NCI-H82 treated with DMSO at 0.1 percent for 48 hours (cell line): Measurements from ENCODE around the gene HOXD9.

ENCODE experiments used
- DNase-seq: peaks from one replicate; lab custom pipeline; 2025; ENCODE audit not compliant: unreplicated experiment; lab: John Stamatoyannopoulos, UW

Gene HOXD9

DNA sequence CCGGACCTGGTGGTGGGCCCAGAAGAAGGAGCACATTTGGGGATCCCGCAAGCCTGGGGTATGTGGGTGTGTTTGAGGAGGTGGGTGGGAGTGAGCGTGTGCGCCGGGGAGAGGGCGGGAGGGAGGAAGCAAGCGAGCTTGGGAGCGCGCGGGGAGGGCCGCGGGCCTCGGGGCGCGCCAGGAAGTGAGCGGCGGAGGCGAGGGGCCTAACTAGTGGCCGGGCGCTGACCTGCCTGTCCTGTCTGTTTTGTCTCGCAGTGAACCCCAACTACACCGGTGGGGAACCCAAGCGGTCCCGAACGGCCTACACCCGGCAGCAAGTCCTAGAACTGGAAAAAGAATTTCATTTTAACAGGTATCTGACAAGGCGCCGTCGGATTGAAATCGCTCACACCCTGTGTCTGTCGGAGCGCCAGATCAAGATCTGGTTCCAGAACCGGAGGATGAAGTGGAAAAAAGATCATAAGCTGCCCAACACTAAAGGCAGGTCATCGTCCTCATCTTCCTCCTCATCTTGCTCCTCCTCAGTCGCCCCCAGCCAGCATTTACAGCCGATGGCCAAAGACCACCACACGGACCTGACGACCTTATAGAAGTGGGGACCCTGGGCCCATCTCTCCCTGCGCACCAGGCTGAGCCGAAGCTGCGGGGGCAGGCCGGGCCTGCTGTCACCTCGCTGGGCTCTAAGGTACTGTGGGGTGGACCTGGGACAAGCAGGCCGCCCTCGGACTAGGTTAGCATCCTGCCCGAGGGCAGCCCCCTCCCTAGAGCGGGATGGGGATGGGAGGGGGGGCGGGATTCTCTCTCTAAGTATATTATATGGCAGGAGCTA, 30.0 kb downstream of the HOXD9 start:
- no peak for DNase-seq

DNA sequence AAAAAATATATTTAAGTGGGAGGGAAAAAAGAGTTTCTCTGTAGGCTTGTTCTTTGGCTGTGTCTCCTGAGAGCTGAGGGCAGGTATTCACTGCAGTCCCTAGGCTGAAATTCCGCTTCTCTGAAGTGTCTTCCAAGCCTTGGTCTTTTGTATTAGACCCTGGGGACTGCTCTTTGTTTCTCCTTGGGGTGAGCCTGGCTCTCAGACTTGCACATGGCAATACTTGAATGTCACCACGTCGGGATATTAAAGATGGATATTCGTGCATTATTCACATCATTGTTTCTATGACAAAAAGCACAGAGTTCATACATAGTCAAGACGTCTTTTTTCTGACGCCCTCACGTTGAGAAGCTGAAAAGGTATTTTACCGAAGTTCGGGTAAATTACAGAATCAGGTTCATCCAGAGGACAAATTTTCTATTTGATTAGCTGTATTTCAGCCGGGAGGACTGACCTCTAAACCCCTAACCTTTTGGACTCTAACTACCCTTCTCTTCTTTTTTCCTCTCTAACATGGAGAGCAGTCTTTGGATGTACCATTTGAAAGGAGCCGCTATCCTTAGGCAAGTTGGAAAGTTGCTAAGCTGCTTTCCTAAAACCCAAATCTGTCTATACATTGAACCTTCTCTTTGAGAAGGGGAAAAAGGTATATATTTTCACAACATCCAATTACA, 32.2 kb downstream of the HOXD9 start:
- DNase-seq = no peak

DNA sequence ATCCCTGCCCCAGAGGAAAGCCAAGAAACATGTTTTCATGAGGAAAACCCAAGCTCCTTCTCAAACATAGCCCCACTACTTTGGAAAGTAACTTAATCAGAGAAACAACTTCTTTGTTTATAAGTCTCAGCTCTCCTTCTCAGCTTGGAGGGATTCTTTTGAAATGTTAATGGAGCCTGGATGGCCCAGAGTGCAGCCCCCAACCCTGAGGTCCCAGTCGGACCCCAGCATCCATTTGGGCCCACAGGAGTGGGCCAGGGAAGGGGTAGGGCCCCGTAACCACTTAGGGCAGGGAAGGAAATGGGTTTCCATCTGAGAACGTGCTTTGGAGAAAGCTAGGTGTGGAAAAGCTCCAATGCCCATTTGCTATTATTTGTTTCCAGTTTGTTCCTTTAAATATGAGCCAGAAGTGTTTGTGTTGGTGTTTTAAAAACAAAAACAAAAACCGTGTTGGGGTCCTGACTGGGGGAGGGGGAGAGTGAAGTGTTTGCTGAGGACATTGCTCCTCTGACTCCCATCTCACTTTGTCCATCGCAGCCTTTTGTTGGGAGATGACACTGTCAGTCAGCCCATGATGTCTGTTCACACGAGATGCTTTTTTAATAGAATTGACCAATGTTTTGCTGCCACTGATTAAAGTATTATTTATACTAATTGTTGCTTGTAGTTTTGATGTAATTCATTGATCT, 33.0 kb downstream of the HOXD9 start:
- DNase-seq = no peak

DNA sequence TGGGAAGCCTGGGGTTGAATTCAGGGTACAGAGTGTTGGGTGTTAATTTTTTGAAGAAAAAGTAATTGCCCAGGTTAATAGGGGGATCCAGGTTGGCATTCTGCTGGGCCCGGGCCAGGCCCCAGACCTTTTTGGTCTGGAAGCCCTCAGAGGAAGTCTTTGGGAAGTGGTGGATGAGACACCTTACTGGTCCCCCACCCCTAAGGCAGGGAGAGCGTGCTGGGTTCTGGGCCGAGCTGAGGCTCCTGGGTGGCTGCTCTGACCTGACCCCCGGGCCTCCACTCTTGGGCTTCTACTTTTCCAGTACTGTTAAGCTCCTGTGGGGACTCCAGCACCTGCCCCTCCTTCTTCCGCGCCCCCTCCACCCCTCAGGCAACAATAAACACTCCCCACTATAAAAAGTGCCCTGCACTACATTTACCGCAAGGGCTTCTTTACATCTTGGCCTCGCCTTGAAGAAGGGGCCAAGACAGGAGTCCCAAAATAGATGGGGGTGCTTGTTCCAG, 33.8 kb downstream of the HOXD9 start:
- no peak for DNase-seq

DNA sequence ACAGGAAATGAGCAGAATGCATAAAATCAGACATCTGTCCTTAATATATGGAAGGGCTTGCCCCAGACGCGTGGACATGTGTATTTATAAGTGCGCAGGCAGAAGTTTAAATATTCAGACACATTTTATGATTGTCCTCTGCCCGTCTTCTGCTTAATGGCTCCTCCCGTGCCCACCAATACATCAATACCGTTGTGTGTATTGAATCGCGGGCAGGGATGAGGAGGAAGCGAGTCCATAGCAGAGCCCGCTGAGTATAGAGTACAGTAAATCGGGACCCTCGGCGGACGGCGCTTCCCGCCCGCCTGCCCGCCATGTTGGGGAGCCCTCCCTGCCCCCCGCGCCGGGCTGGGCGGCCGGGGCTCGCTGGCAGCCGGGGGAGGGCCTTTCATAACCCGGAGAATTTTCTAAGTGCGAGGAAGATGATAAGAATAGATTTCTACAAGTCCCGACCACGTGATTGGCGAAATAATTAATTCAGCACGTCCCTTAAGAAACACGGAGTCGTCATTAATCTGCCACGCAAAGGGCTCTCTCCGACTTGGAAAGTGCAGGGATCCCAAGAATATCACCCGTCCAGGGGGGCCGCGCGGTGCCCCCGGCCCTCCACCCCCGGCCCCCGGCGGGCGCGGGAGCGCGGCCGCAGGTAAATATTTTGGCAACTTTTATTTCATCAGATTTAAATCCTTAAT, 34.4 kb downstream of the HOXD9 start, which contains the start of gene HOXD3:
HOXD3 (plus strand) TSS at position 501 of the 692 bp plus-strand sequence. CDS start 11,808 bp downstream, outside the sequence.
- no peak for DNase-seq

DNA sequence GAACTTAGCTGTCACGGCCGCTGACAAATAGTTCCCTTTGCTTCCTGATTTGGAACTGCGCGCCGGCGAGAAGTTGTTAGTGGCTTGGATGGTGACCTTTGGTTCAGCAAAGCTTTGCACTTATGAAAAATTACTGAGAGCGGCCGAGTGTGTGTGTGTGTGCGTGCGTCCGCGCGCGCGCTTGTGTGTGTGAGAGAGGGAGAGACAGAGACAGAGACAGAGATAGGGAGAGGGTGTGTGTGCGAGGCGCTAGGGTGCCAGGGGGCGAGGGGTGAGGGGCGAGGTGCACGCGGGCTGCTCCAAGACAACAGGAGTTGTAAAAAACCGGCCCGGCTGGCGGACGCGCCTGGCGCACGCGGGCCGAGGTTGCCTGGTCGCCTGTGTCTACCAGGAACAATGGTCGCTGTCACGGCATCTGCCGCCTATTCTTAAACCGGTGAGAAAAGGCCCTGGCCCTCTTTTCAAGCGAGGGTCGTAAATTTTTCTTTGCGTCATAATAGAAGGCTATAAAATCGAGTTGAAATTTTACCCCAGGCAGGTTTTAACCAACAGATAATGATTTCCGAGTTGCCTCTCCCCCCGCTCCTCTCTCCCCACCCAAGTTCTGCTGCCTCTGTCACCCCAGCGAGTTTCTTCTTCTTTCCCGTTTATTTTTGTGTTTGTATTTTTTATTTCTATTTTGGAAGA, 35.1 kb downstream of the HOXD9 start:
- DNase-seq = no peak

DNA sequence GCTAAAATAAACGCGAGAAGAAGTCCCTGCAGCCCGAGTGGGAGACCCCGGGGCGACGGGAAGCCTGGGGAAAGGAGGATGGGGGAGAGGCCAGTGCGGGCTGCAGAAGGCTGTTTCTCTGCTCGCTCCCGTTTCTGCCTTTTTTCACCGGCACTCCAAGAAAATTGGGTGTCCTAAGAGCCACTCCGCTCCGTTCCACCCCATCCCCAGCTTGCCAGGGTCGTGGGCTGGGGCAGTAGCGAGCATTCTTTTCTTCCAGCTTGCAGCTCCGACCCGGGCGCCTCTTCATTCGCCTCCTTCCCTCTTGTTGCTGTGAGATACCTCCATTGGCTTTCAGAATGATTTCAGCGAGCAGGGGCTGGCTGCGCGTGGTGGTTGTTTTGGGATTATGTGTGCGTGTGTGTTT, 35.7 kb downstream of the HOXD9 start:
- DNase-seq = no peak

DNA sequence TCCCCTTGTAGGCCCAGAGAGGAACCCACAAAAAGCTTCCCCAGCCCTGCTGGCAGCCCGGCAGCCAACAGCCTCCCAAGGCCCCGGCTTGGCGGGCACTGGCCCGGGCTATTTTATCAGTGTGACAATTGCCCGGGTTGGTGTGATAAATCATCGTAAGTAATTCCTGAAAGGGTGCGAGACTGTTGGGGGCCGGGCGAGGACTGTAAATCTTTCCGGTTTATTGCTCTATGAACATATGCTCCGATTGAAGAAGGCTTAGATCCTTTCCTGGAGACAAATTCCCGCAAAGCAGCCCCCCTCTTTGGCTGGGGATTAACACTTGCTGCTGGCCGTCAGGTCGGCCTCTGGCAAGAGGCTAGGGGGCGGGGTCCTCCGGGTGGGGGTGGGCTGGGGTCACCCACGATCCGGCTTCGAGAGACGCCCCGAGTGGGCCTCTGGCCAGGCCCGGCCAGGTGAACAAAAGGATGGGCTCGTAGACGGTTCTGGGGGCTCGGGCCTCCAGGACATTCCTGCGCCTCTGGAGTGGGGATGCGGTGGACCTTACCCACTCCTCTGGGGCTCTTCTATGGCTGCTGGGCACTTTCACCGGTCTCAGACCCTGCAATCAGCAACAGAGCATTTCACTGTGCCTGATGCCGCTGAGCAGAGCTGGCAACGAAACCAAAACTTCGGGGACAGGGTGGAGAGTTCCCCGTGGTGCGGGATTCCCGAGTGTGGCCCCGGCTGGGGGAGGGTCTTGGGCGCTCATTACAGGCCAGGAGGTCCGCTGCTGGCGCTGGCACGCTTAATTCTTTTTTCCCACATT, 36.5 kb downstream of the HOXD9 start:
- DNase-seq = peak; percentile 70

DNA sequence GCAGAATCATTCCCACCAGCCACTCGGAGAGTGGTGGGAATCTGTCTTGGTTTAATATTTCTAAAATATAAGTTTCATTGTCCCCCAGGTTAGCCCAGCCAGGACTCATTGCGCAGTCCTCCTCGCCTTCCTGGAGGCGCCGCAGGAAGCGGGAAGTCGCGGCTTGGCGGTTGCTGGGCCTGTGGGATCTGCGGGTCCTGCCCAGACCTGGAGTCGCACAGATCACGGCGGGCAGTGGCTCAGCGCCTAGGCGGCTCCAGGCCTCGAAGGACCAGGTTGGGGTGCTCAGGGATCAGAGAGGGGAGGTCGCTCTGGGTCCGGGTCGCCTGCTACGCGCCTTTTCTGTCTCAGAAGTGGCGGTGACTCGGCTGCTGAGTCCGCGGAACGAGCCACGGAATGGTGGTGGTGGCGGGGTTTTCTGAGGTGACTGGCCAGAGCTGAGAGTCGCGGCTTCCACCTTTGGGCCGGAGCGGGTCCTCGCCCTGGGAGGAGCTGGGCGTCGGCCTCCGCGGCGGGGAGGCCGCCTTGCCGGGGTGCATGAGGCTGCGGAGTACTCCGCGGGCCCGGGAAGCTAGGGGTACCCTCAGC, 37.2 kb downstream of the HOXD9 start:
- no peak for DNase-seq

DNA sequence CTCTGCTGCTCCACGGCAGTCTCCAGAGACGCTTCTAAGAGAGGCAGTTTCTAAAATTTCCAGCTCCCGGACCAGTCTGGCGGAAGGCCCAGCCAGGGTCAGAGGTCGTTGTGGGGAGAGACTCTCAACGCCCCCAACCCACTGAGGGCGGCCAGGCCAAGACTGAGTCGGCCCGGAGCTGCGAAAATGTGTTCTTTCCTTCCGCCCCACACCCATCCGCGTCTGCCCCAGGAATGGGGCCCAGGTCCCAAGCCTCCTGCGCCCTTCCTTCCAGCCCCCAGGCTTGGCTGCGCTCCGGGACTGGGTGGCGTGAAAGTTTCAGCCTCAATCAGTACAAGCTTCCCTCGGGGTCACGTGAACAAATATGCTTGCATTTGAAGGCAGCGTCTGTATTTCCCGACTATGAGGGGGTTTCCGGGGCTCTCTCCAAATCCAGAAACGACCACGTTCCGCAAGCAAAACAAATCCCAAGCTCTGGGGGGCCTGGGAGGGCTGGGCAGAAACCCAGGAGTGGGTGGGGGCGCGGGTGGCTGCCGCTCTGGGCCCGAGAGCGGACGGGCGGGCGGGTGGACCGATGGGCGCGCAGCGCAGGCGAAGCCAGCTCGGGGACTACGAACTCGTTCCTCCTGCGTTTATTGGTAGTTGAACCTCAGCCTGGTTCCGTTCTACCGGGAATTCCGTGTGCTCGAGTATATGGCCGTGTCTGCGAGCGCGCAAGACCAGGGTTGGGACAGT, 37.9 kb downstream of the HOXD9 start:
- no peak for DNase-seq

DNA sequence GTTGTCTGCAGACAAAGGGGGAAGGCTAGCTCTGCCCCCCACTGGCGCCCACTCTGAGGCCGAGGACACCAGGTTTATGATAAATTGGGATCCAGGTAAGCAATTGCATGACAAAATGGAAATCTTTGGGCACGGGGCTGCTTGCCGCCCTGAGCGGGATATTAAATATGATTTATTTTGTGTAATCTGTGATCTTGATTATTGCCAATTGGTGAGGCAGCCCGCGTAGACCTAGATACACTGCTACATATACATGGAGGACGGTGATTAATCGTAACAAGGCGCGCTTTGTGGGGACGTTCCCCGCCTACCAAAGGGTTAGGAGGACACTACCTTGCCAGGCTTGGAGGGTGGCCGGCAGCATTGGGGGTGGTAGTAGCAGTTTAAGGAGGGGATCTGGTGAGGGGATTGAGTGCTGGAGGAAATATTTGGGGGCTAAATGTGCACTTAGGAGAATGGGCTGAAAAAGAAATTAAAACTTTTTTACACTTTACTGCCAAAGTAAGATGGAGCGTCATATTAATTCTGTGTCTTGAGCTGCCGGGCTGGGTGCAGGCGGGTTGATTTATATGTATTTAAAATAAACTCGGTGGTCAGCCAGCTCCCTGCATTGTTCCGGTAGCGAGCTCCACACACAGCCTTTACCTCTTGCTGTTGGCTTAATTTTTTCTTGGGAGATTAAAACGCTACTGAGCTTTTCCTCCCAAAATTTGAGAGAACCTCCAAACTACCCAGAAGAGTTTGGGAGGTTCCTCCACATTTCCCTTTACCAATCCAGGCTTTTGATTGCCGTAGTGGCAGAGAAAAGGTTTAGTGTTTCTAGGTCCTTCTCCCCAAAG, 38.7 kb downstream of the HOXD9 start:
- no peak for DNase-seq

DNA sequence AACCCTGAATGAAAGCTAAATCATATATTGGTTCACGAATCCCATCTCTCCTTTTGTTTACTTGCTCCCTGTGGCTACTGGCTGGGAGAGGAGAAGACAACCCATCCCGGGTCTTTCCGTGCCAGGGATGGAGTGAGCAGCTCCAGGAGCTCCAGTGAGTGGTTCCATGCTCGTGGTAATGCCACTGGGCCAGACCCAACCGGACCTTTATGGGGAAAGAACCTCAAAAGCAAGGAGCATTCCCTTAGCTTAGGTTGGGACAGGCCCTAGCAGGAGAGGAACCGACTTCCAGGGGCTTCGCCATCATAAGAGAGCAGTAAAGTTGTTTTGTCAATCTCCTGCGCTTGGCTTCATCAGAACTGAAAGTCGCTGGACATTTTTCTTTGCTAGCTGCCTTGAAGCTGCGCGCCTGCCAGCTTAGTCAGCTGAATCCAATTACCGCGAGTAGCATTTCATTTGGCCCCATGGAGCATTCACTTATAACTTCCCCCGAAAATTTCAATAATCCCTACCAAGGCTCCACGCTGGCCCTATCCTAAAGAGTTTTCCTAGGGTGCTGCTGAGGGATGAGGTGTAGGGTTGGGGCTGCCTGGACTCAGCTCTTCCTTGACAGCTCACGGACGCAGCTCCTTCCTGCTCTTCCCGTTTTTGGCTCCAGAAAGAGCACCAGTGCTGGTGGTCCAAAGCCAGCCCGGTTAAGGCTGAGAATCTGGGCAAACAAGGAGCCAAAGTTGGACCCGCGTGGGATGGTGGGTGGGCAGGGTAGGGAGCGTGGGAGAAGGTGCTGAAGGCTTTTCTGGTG, 39.5 kb downstream of the HOXD9 start:
- peak; percentile 60 for DNase-seq

DNA sequence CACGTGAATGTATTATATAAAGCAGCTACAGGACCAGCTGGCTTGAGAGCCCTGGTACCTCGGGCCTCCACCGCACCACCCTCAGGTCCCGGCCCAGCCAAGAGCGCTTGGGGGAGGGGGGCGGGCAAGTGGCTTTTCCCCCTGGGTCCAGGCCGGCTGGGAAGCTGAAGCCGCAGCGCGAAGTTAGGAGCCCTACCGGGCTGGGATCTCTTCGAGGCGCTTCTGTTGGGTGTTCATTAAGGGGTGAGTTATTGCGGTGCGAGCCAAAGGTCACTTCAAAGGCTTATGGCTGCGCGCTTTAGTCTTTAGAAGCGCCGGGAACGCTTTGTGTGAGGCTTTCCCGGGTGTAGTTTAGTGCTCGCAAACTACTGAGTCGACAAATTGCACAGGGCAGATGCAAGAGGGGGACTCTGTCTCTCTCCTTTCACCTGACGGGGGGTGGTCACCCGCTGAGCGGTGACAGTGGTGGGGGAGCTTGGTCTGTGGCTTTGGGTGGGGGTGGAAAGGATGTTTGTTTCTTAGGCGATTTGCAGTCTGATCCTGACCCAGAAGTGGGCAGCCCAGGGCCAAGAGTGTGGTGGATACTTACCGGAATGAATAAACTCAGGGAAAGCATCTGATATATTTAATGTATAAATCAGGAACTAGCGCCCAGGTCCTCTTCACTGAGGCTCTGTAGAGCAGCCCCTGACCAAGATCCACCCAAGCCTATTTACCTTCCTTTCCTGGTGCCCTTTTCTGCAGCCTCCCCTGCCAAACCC, 40.6 kb downstream of the HOXD9 start:
- DNase-seq = no peak

DNA sequence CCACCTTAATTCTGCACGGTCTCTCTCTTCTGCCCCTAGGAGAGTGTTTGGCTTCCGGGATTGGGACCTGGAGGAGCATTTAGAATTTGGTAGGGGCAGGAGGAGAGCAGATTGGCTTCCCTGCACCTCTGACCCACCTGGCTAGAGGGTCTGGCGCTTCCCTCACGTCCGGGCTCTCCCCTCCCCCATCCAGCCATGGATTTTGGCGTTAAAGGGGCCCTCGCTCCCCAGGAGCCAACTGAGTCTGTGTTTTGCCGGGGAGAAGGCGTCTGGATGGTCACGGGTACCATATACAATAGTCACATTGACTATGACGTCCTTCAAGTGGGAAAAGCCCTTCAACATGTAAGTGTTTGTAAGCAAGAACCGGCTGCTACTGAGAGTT, 41.1 kb downstream of the HOXD9 start:
- DNase-seq = no peak

DNA sequence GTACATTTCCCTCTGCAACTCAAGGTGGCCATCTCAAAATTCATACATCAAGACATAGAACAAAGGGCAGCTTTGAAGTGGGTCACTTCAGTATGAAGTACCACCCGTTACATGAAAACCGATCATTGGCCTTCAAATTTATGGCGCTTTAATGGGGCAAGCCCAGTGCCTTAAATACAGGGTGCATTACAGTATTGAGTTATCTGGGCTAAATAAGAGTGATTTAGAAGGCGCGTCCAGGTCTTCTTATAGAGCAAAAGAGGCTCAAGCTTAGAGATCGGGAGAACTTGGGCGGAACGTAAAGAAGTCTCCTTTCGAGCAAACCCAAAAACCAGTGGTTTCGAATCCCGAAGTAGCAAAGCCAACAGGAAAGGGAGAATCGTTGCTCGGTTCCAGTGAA, 41.7 kb downstream of the HOXD9 start:
- no peak for DNase-seq
